SU-DHL-6 (cell line): ENCODE results near the gene GAPDH.
"Not testable (repeated sequence)": the region's sequence is repeated elsewhere in the genome, so short reads cannot be mapped to it uniquely, and the experiment has no call there.

Experiments
- H2AFZ ChIP-seq: fragments of 200-600 bp; sonication (generic); 2 replicates; pipeline ENCODE4 v1.6.1; 2014; ENCODE audit warnings: low read depth, mild to moderate bottlenecking, moderate library complexity, mixed read lengths, antibody characterized with exemption, low read length; ENCODE audit not compliant: severe bottlenecking
- H3F3A ChIP-seq: fragments of 200-600 bp; shearing (Covaris generic); 2 replicates; pipeline ENCODE4 v1.6.0; 2016; ENCODE audit warnings: antibody characterized with exemption, mild to moderate bottlenecking; ENCODE audit not compliant: insufficient read depth
- H3K27ac ChIP-seq: fragments of 200-600 bp; sonication (generic); 2 replicates; pipeline ENCODE4 v1.5.1; 2016; ENCODE audit warnings: low read depth, mild to moderate bottlenecking, low read length, moderate library complexity, mixed read lengths
- H3K27me3 ChIP-seq: fragments of 200-600 bp; sonication (generic), shearing (Covaris generic); 2 replicates; pipeline ENCODE4 v1.6.0; 2014; ENCODE audit warnings: mild to moderate bottlenecking, low read length
- H3K36me3 ChIP-seq: fragments of 200-600 bp; sonication (generic); 2 replicates; pipeline ENCODE4 v1.6.1; 2014; ENCODE audit warnings: mild to moderate bottlenecking, low read length, mixed read lengths
- H3K4me2 ChIP-seq: fragments of 300-600, 200-600 bp; shearing (Covaris generic), sonication (generic); 2 replicates; pipeline ENCODE4 v1.6.0; 2014; ENCODE audit warnings: low read length, low read depth, mild to moderate bottlenecking; ENCODE audit not compliant: poor library complexity, severe bottlenecking
- H3K4me3 ChIP-seq: fragments of 200-600 bp; sonication (generic); 2 replicates; pipeline ENCODE4 v1.5.1; 2014; ENCODE audit warnings: antibody characterized with exemption, low read length, mild to moderate bottlenecking, mixed read lengths; ENCODE audit not compliant: insufficient read depth, poor library complexity, severe bottlenecking
- H3K79me2 ChIP-seq: fragments of 200-600 bp; sonication (generic); 2 replicates; pipeline ENCODE4 v1.6.1; 2014; ENCODE audit warnings: mild to moderate bottlenecking, low read length, moderate library complexity; ENCODE audit not compliant: insufficient read depth
- H3K9ac ChIP-seq: fragments of 200-600 bp; sonication (generic); 2 replicates; pipeline ENCODE4 v1.7.0; 2014; ENCODE audit warnings: mild to moderate bottlenecking, low read length
- H3K9me2 ChIP-seq: fragments of 200-600 bp; sonication (generic); replicated peaks from 2 replicates; pipeline ENCODE4 v1.6.1; 2014; ENCODE audit warnings: low read length; ENCODE audit not compliant: insufficient read depth
- H3K9me3 ChIP-seq: fragments of 200-600 bp; sonication (generic); 2 replicates; pipeline ENCODE4 v1.6.1; 2014; ENCODE audit warnings: low read length, mixed read lengths; ENCODE audit not compliant: insufficient read depth
- H4K20me1 ChIP-seq: fragments of 200-600 bp; sonication (generic); 2 replicates; pipeline ENCODE4 v1.6.1; 2014; ENCODE audit warnings: low read depth, mild to moderate bottlenecking, antibody characterized with exemption, low read length, moderate library complexity, mixed read lengths
- EZH2phosphoT487 ChIP-seq: fragments of 200-600 bp; sonication (generic), shearing (Covaris generic); conservative IDR thresholded peaks from 2 replicates; pipeline ENCODE4 v1.6.1; 2018; ENCODE audit warnings: mild to moderate bottlenecking, antibody characterized with exemption, low read length, moderate library complexity, mixed read lengths
- TF ChIP-seq, protein P1 (sequence below): fragments of 200-600 bp; sonication (generic); IDR thresholded peaks from one replicate; pipeline ENCODE4 v1.5.1; 2017; ENCODE audit warnings: antibody characterized with exemption, mild to moderate bottlenecking, low read length, moderate library complexity; ENCODE audit not compliant: insufficient read depth, poor library complexity, severe bottlenecking

Gene GAPDH

DNA sequence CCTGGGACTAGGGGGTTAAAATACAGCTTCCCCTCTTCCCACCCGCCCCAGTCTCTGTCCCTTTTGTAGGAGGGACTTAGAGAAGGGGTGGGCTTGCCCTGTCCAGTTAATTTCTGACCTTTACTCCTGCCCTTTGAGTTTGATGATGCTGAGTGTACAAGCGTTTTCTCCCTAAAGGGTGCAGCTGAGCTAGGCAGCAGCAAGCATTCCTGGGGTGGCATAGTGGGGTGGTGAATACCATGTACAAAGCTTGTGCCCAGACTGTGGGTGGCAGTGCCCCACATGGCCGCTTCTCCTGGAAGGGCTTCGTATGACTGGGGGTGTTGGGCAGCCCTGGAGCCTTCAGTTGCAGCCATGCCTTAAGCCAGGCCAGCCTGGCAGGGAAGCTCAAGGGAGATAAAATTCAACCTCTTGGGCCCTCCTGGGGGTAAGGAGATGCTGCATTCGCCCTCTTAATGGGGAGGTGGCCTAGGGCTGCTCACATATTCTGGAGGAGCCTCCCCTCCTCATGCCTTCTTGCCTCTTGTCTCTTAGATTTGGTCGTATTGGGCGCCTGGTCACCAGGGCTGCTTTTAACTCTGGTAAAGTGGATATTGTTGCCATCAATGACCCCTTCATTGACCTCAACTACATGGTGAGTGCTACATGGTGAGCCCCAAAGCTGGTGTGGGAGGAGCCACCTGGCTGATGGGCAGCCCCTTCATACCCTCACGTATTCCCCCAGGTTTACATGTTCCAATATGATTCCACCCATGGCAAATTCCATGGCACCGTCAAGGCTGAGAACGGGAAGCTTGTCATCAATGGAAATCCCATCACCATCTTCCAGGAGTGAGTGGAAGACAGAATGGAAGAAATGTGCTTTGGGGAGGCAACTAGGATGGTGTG lies 1.9 kb downstream of the GAPDH start:
- H2AFZ ChIP-seq: no peak overlapping the region
- peaks cover 81% of the 10 kb centered on the region for H3F3A ChIP-seq
- H3K4me2 ChIP-seq: peak overlapping the region; percentile 78
- no peaks in the 10 kb centered on the region for H3K27me3 ChIP-seq
- peak overlapping the region; percentile 98 for H3K9ac ChIP-seq
- peaks cover 9% of the 10 kb centered on the region for H4K20me1 ChIP-seq
- TF ChIP-seq EZH2phosphoT487: no peak
- TF ChIP-seq, protein P1, sequence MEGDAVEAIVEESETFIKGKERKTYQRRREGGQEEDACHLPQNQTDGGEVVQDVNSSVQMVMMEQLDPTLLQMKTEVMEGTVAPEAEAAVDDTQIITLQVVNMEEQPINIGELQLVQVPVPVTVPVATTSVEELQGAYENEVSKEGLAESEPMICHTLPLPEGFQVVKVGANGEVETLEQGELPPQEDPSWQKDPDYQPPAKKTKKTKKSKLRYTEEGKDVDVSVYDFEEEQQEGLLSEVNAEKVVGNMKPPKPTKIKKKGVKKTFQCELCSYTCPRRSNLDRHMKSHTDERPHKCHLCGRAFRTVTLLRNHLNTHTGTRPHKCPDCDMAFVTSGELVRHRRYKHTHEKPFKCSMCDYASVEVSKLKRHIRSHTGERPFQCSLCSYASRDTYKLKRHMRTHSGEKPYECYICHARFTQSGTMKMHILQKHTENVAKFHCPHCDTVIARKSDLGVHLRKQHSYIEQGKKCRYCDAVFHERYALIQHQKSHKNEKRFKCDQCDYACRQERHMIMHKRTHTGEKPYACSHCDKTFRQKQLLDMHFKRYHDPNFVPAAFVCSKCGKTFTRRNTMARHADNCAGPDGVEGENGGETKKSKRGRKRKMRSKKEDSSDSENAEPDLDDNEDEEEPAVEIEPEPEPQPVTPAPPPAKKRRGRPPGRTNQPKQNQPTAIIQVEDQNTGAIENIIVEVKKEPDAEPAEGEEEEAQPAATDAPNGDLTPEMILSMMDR: no peak
- H3K36me3 ChIP-seq: peaks cover 28% of the 10 kb centered on the region
- H3K27ac ChIP-seq: peak overlapping the region; percentile 93
- H3K79me2 ChIP-seq: peaks cover 31% of the 10 kb centered on the region
- no peaks in the 10 kb centered on the region for H3K9me2 ChIP-seq
- no peaks in the 10 kb centered on the region for H3K9me3 ChIP-seq
- H3K4me3 ChIP-seq: peak overlapping the region; percentile 73

- Histone ChIP-seq H3K9me3 (no peaks in the 10 kb centered on the region), H3K27ac (peak overlapping the region; percentile 93), H3K4me3 (no peak overlapping the region), H2AFZ (no peak overlapping the region), H3K4me2 (peak overlapping the region; percentile 78), H3K79me2 (peaks cover 31% of the 10 kb centered on the region), H3K9ac (peak overlapping the region; percentile 98), H3K9me2 (no peaks in the 10 kb centered on the region), H4K20me1 (peaks cover 9% of the 10 kb centered on the region), H3K27me3 (no peaks in the 10 kb centered on the region), H3F3A (peaks cover 73% of the 10 kb centered on the region), H3K36me3 (peaks cover 28% of the 10 kb centered on the region)
- TF ChIP-seq, protein P1: no peak
- no peak for TF ChIP-seq EZH2phosphoT487
These were observed 2.7 kb downstream of the GAPDH start for GRCh38 chr12:6536894-6537579.

DNA sequence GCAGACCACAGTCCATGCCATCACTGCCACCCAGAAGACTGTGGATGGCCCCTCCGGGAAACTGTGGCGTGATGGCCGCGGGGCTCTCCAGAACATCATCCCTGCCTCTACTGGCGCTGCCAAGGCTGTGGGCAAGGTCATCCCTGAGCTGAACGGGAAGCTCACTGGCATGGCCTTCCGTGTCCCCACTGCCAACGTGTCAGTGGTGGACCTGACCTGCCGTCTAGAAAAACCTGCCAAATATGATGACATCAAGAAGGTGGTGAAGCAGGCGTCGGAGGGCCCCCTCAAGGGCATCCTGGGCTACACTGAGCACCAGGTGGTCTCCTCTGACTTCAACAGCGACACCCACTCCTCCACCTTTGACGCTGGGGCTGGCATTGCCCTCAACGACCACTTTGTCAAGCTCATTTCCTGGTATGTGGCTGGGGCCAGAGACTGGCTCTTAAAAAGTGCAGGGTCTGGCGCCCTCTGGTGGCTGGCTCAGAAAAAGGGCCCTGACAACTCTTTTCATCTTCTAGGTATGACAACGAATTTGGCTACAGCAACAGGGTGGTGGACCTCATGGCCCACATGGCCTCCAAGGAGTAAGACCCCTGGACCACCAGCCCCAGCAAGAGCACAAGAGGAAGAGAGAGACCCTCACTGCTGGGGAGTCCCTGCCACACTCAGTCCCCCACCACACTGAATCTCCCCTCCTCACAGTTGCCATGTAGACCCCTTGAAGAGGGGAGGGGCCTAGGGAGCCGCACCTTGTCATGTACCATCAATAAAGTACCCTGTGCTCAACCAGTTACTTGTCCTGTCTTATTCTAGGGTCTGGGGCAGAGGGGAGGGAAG lies 3.5 kb downstream of the GAPDH start:
- not testable (repeated sequence) for H3K9me2 ChIP-seq, H2AFZ ChIP-seq, H3K27me3 ChIP-seq, H3K9me3 ChIP-seq, H4K20me1 ChIP-seq, H3K4me3 ChIP-seq
- TF ChIP-seq, protein P1: peak; percentile 74
- Histone ChIP-seq H3K36me3 (peaks cover 28% of the 10 kb centered on the region), H3K27ac (peak overlapping the region; percentile 93), H3K79me2 (peaks cover 31% of the 10 kb centered on the region), H3K4me2 (peak overlapping the region; percentile 78), H3F3A (peaks cover 65% of the 10 kb centered on the region), H3K9ac (peak overlapping the region; percentile 98; the same call in 1 of the 2 replicates)
